ENCODE data around the gene L3MBTL2.

Gene L3MBTL2

GRCh38 chr22:41264408-41264941 lies 59.4 kb downstream of the L3MBTL2 start:
- Histone ChIP-seq H3K36me3 (ENCODE audit: control insufficient read depth, insufficient read depth, low read length) (peaks cover 20% of the 10 kb centered on the region), H3K27me3 (ENCODE audit: control insufficient read depth, insufficient read depth, low read length) (no peaks in the 10 kb centered on the region), H3K9ac (ENCODE audit: low read length) (no peak overlapping the region), H3K9me3 (ENCODE audit: control insufficient read depth, low read length) (no peaks in the 10 kb centered on the region), H3K4me1 (ENCODE audit: control insufficient read depth, insufficient read depth, low read length) (no peaks in the 10 kb centered on the region), H3K4me3 (ENCODE audit: low read length) (no peak overlapping the region)

- Histone ChIP-seq H3K9ac (ENCODE audit: low read length) (no peak overlapping the region), H3K9me3 (ENCODE audit: control insufficient read depth, low read length) (no peaks in the 10 kb centered on the region), H3K4me1 (ENCODE audit: control insufficient read depth, insufficient read depth, low read length) (no peaks in the 10 kb centered on the region), H3K4me3 (ENCODE audit: low read length) (no peak overlapping the region), H3K36me3 (ENCODE audit: control insufficient read depth, insufficient read depth, low read length) (peaks cover 10% of the 10 kb centered on the region), H3K27me3 (ENCODE audit: control insufficient read depth, insufficient read depth, low read length) (no peaks in the 10 kb centered on the region)
Measured at GRCh38 chr22:41267958-41268357, 62.8 kb downstream of the L3MBTL2 start.

- Histone ChIP-seq H3K9ac (ENCODE audit: low read length) (no peak overlapping the region), H3K27me3 (ENCODE audit: control insufficient read depth, insufficient read depth, low read length) (no peaks in the 10 kb centered on the region), H3K36me3 (ENCODE audit: control insufficient read depth, insufficient read depth, low read length) (no peaks in the 10 kb centered on the region), H3K4me3 (ENCODE audit: low read length) (no peak overlapping the region), H3K4me1 (ENCODE audit: control insufficient read depth, insufficient read depth, low read length) (no peaks in the 10 kb centered on the region), H3K9me3 (ENCODE audit: control insufficient read depth, low read length) (no peaks in the 10 kb centered on the region)
Measured at GRCh38 chr22:41271787-41272186, 66.7 kb downstream of the L3MBTL2 start.

- H3K4me3 ChIP-seq (ENCODE audit: low read length) = no peak overlapping the region
- H3K36me3 ChIP-seq (ENCODE audit: control insufficient read depth, insufficient read depth, low read length) = no peaks in the 10 kb centered on the region
- no peaks in the 10 kb centered on the region for H3K4me1 ChIP-seq (ENCODE audit: control insufficient read depth, insufficient read depth, low read length)
- no peak overlapping the region for H3K9ac ChIP-seq (ENCODE audit: low read length)
- no peaks in the 10 kb centered on the region for H3K9me3 ChIP-seq (ENCODE audit: control insufficient read depth, low read length)
- H3K27me3 ChIP-seq (ENCODE audit: control insufficient read depth, insufficient read depth, low read length) = no peaks in the 10 kb centered on the region
Measured at GRCh38 chr22:41273128-41273527, 68.0 kb downstream of the L3MBTL2 start.

- no peaks in the 10 kb centered on the region for H3K27me3 ChIP-seq (ENCODE audit: control insufficient read depth, insufficient read depth, low read length)
- H3K4me1 ChIP-seq (ENCODE audit: control insufficient read depth, insufficient read depth, low read length) = no peaks in the 10 kb centered on the region
- H3K9ac ChIP-seq (ENCODE audit: low read length) = no peak overlapping the region
- no peaks in the 10 kb centered on the region for H3K36me3 ChIP-seq (ENCODE audit: control insufficient read depth, insufficient read depth, low read length)
- no peaks in the 10 kb centered on the region for H3K9me3 ChIP-seq (ENCODE audit: control insufficient read depth, low read length)
- H3K4me3 ChIP-seq (ENCODE audit: low read length) = no peak overlapping the region
Measured at GRCh38 chr22:41274856-41275255, 69.7 kb downstream of the L3MBTL2 start.

GRCh38 chr22:41280065-41280464 lies 75.0 kb downstream of the L3MBTL2 start:
- Histone ChIP-seq H3K9me3 (ENCODE audit: control insufficient read depth, low read length) (no peaks in the 10 kb centered on the region), H3K4me1 (ENCODE audit: control insufficient read depth, insufficient read depth, low read length) (peaks cover 7% of the 10 kb centered on the region), H3K4me3 (ENCODE audit: low read length) (no peak overlapping the region), H3K36me3 (ENCODE audit: control insufficient read depth, insufficient read depth, low read length) (no peaks in the 10 kb centered on the region), H3K9ac (ENCODE audit: low read length) (no peak overlapping the region), H3K27me3 (ENCODE audit: control insufficient read depth, insufficient read depth, low read length) (no peaks in the 10 kb centered on the region)

GRCh38 chr22:41280854-41281253 lies 75.7 kb downstream of the L3MBTL2 start:
- H3K9me3 ChIP-seq (ENCODE audit: control insufficient read depth, low read length) = no peaks in the 10 kb centered on the region
- H3K9ac ChIP-seq (ENCODE audit: low read length) = no peak overlapping the region
- no peaks in the 10 kb centered on the region for H3K27me3 ChIP-seq (ENCODE audit: control insufficient read depth, insufficient read depth, low read length)
- no peaks in the 10 kb centered on the region for H3K36me3 ChIP-seq (ENCODE audit: control insufficient read depth, insufficient read depth, low read length)
- no peak overlapping the region for H3K4me3 ChIP-seq (ENCODE audit: low read length)
- H3K4me1 ChIP-seq (ENCODE audit: control insufficient read depth, insufficient read depth, low read length) = peaks cover 10% of the 10 kb centered on the region
